ENCODE results near the gene SLC29A4.
"Not testable (repeated sequence)": the region's sequence is repeated elsewhere in the genome, so short reads cannot be mapped to it uniquely, and the experiment has no call there.

DNA sequence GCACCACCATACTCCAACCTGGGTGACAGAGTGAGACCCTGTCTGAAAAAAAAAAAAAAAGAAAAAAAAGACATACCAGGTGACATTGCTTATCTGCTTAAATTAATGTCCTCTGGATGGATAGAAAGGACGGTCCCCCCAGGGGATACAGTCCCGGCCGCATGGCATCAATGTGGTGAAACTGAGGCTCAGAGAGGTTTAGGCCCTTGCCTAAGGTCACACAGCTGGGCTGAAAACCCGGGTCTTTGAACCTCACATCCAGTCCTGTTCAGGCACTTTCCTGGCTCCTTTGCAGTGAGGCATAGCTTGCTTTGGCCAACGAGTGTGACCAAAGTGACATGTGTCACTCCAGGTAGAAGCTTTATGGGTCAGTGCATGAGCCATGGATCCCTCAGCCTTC lies 4.6 kb downstream of the SLC29A4 start:
- TF ChIP-seq, protein P1, sequence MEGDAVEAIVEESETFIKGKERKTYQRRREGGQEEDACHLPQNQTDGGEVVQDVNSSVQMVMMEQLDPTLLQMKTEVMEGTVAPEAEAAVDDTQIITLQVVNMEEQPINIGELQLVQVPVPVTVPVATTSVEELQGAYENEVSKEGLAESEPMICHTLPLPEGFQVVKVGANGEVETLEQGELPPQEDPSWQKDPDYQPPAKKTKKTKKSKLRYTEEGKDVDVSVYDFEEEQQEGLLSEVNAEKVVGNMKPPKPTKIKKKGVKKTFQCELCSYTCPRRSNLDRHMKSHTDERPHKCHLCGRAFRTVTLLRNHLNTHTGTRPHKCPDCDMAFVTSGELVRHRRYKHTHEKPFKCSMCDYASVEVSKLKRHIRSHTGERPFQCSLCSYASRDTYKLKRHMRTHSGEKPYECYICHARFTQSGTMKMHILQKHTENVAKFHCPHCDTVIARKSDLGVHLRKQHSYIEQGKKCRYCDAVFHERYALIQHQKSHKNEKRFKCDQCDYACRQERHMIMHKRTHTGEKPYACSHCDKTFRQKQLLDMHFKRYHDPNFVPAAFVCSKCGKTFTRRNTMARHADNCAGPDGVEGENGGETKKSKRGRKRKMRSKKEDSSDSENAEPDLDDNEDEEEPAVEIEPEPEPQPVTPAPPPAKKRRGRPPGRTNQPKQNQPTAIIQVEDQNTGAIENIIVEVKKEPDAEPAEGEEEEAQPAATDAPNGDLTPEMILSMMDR (conservative IDR thresholded peaks at IDR 0.05 in 1 of 2, IDR thresholded peaks at IDR 0.05 in 1 of 2; ENCODE audit: extremely low read depth in 1 of 2, insufficient read depth in 1 of 2, low read depth in 1 of 2, low read length in 2 of 2) = not testable (repeated sequence)
- TF ChIP-seq EZH2 (IDR thresholded peaks at IDR 0.05; ENCODE audit: borderline replicate concordance, low read length) = not testable (repeated sequence)
